Dedifferentiated amniotic fluid mesenchymal stem cell (primary cell): Measurements from ENCODE around the gene TTLL1.
"Not testable (repeated sequence)": the region's sequence is repeated elsewhere in the genome, so short reads cannot be mapped to it uniquely, and the experiment has no call there.

Experiments
- DNase-seq: peaks from one replicate; pipeline ENCODE4 v3.0.0-alpha.2; 2016; ENCODE audit errors: extremely low spot score

TTLL1 gene

DNA sequence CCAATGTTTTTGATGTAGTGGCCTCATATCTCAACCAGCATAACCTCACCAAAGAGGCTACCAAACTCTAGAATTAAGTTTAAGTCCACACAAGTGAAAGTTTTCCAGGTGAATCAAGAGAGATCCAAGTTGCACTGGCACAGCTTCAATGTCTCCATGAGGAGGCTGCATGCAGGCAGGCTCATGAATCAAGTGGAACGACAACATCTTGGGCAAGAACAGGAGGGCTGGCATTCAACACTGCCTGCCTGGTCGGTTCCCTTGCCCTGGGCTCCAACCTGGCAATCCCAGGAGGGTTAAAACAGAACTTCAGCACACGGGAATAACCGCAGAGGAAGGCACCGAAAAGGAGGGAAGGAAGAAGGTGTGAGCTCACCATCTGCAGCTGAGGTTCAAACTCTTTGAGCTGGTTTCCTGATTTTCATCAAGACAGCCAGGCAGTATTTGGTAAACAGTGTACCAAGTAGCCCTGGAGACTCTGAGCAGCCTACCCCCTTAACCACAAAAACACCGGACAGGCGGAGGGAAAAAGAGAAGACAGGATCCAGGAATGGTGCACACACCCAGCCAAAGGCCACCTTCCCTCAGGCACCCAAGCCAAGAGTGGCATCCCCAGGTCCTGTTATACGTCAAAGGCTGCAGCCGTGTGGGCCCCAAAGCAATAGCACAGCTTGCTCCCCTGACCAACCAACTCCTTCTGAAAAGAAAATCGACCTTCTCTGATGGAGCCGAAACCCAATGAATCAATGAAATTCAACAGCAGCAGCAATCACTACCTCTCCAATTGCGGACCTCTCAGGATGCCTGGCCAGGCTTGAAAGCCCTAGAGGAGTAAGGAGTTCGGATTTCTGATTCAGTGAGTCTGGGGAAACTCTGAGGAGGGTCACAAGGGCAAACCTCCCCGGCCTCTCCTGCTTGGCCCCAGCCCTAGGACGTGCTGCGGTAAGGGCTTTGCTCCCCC is 75.6 kb downstream of the TTLL1 start:
- DNase-seq = no peak

DNA sequence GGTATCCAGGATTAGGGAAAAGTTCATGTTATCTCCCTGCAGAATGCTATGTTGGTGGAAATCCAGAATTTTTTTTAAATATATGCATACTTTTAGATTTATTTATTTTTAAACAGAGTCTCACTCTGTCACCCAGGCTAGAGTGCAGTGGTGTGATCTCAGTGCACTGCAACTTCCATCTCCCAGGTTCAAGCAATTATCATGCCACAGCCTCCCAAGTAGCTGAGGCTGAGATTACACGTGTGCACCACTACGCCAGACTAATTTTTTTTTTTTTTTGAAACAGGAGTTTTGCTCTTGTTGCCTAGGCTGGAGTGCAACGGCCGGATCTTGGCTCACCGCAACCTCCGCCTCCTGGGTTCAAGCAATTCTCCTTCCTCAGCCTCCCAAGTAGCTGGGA is 76.8 kb downstream of the TTLL1 start:
- DNase-seq = no peak

DNA sequence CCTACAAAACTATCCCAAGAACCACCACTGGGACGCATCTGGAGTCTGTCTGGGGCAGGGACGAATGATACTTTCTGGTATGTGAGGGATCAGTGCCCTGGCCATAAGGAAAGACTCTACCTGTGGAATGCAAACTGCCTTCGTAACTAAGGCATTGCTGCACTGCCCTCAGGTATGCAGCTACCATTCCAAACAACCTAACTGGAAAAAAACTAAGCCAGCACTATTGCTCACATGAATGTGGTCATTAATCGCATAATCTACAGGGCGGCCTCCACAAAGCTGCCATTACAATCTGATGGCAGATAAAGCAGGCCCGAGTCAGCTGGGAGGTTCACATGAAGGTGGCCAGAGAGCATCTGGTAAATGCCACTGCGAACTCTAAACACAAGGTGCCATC is 78.1 kb downstream of the TTLL1 start:
- no peak for DNase-seq

DNA sequence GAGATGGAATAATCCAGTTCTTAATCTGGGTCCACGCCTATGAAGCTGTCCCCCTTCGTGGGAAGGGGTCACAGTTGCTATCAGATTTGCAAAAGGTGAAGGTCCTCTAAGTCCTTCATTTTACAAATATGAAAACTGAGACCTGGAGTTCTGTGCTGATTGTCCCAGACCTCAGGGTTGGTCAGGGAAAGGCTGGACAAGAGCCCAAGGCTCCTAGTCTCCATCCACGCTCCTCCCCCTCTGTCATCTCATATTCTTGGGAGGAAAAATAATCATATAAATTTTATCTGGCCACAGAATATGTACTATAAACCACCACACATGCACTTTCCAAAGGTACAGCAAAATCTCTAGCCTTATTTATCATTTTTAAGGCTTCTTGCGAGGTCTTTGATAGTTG is 79.7 kb downstream of the TTLL1 start:
- DNase-seq = no peak

DNA sequence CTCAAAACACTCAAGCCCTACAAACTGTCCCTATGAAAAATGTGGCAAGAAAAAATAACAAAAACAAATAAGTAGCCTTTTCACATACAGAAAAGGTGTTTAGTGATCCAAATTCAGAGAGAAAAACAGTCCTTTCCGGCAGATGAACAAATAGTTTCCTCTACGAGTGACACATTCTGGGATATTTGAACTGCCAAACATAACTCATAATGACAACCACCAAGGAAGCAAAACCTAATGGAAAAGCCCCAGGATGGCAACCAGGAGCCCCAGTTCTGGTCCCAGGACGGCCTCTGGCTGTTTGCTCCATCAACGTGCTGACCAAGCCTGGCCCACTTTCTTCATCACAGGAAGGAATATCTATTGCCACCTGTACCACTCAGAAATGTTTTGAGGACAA is 80.3 kb downstream of the TTLL1 start:
- DNase-seq = no peak

DNA sequence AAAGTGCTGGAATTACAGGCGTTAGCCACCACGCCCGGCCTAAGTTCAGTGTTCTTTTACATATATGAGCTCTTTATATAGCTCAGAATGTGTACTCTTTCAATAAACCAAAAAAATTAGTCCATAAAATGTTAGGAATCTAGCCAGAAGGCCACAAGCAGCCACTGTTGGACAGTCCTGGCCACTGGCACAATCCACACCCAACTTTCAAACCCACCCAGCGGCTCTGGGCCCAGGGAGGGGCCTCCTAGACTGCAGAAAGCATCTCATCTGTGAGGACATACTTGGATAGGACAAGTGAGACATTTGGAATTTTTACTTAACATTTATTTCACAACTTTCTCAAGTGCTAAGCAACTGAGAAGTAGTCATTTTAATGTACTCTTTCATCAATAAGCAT is 80.7 kb downstream of the TTLL1 start:
- DNase-seq = no peak

DNA sequence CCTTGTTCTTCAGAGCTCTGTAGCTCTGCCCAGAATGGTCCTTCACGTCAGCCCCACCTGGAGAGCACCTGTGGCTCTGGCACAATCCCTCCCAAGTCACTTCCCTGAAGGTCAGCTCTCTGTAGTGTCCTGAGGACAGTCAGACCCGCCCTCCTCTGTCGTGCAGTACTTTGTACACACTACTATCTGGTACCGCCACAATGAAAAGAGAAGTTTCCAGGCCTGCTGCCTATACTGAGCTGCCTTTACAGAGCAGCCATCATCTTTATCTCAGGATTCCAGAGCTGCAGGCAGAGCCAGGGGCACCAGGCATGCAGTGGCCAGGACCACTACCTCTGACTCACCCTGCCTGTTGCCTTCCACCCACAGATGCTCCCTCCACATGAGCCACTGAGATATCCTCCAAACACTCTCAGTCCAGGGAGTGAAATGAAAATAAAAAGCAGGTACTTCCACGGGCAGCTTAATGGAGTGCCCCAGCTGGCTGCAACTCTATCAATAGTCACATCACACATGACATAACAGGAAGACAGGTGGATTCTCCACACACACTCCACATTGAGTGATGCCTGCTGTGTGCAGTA is 81.6 kb downstream of the TTLL1 start:
- DNase-seq = no peak

DNA sequence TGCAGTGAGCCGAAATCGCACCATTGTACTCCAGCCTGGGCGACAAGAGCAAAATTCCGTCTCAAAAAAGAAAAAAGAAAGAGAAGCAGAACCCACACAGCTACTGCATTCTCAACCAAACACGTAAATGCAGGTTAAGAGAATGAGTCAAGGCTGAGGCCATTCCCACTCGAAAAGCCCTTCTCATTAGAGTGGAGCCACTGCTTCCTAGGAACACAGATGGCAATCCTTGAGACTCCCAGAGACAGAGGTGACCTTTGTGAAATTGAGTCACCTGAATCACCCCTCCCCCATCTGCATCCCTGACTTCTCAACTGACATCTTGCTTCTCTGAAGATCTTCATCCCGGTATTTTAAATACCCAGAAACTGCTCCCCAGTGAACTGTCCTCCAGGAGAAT is 82.4 kb downstream of the TTLL1 start:
- DNase-seq = no peak

DNA sequence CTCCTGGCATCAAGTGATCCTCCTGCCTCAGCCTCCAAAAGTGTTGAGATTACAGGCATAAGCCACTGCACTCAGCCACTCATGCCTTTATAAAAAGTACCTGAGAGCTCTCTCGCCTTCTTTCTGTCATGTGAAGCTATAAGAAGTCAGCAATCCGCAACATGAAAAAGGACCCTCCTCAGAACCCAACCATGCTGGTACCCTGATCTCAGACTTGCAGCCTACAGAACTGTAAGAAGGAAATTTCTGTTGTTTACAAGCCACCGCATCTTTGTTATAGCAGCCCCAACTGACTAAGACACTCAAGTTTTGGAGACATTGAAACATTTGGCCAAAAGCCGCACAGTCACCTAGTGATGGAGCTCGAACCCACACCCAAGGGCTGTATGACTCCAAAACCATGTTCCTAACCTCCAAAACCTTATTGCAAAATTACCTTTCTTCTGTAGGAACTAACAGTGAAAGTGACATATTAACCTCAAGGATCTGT is 83.1 kb downstream of the TTLL1 start:
- no peak for DNase-seq

DNA sequence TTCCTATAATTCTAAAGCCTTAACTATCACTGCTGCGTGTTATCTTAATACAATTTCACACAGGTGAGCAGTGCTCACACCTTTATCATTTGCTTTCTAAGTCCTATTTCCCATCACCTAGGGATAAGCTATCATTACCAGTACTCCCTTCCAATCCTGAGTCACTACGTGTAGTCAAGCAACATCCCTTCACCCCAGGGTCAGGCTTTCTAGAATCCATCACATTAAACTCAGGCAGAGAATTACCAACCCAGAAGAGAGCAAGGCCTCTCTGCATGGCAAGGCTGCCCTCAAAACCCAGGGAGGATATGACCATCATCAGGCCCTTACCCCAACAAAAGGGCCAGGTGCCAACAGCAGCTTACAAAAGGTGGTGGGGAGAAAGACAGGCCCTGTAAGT is 84.1 kb downstream of the TTLL1 start:
- DNase-seq = no peak

DNA sequence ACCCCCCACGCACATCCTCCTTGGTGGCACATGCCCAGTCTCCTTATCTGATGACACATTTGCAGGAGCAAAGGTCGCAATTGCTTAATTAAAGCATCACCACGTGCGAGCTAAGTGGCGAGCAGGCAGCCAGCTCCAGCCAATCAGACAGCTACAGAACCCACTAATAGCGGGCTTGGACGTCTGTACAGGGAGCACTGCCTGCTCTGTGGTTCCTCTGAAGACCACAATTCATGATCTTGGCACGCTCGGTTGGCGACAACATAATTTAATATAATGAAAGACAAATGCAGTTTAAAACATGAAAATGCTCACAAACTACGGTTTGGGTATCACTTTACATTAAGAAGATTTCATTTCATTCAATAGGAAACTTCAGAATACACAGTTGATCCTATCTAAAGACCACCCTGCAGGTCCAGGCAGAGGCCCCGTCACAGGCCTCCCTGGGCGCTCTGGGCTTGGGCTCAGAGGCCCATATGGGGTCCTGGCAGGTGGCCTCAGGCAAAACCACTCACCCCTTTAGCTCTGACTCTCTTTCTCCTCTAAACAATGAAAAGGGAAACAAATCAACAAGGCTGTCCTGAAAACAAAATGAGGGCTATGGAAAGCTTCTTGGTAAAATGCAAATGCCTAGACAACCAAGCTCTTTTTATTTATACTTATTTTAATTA is 84.7 kb downstream of the TTLL1 start:
- no peak for DNase-seq

DNA sequence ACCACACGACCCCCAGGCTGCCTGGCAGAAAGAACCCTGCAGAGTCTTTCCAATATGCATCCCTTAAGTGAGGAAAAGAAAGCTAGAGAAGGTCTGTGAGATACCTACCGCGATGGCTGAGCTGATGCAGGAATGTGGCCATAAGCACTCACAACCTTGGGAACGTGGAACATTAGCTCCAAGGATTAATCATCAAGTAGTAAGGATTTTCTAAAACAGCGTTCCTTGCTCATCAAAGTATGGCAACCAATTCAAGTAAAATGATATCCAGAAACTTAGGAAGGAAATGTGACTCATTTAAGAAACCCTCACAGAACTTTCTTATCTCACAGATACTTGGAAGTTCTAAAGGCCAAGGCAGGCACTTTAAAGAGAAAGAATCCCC is 87.0 kb downstream of the TTLL1 start:
- DNase-seq = peak; percentile 38

DNA sequence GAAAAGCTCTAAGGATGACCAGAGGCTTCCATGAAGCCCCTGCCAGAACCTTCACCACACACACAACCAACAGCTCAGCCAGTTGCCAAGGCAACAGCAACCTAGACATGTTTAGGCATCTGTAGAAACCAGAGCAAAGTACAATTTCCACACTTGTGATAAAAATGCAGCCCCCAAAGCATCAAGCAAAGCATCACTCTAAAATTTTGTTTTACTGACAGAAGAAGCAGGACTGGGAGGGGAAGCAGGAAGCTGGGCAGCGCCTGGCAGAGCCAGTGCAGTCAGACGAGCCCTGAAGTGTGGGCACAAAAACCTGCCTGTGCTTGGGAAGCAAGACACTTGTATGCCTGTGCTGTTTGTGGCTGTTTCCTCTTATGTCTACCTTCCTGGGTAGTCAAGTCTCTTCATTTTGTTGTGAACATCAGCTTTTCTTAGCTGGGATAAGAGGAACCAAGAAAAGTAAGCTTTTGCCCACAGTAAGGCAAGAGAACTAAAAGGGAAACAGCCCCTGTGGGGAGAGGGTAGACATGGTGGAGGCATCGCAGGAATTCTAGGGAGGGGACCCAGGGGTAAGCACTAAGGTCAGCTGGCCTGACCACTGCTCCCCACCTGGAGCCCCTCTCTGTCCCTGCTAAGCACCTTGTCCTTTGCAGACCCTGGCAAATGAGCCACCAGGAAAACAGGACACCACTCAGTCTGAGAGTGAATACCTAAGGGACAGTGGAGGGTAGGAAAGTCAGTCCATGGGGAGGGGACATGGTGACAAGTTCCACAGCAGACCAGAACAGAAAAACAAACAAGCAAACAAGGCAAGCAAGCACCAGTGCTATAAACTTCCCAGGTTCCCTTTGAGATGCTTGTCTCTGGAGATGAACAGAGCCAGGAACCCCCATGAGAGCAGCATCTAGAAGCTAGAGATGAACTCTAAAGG is 87.7 kb downstream of the TTLL1 start:
- DNase-seq = no peak

DNA sequence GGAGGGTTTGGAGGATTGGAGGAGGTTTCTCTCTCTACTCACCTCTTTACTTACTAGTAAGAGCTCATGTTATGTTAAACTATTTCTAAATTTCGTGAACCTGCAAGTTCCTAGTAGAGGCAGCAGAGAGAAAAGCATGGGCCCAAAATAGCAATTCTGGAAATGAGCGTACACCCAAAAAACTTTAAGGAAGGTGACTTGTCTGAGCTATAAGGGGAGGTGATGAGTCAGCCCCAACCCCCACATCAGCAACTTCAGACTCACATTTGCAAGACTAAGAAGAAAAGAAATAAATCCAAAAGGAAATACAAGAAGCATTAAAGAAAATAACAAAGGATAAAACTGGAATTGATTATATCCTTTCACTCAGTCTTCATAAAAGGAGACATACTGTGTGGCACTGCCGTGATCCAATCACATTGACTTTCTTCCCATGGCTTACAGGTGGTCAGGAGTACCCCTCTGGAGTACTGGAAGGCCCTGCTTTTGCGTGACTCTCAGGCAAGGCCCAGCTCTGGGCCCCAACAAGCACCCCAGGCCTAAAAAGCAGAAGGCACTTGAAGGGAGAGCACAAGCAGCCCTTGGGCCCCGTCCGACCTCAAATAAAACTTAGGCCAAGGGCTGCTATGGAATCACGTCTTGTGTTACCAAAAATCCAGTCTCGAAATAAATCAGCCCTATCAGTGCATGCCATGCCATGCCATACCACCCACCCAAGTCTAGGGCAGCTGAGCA is 88.6 kb downstream of the TTLL1 start:
- DNase-seq = no peak

DNA sequence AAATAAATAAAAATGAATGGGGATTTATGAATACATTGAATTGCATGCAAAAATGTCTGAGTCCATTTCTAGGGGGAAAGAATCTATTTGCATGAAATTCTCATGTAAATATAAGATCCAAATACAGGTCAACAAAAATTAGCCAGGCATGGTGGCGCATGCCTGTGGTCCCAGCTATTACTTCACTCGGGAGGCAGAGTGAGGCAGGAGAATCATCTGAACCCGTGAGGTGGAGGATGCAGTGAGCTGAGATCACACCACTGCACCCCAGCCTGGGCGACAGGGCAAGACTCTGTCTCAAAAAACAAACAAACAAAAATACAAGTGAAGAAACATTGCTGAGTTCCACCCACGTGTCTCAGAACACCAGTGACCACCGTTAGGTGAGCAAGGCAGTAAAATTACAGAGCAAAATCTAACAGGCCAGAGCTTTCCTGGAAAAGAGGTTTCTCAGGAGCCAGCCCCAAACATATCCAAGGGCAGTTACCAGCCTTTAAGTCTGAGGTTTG is 91.6 kb downstream of the TTLL1 start:
- DNase-seq = no peak

DNA sequence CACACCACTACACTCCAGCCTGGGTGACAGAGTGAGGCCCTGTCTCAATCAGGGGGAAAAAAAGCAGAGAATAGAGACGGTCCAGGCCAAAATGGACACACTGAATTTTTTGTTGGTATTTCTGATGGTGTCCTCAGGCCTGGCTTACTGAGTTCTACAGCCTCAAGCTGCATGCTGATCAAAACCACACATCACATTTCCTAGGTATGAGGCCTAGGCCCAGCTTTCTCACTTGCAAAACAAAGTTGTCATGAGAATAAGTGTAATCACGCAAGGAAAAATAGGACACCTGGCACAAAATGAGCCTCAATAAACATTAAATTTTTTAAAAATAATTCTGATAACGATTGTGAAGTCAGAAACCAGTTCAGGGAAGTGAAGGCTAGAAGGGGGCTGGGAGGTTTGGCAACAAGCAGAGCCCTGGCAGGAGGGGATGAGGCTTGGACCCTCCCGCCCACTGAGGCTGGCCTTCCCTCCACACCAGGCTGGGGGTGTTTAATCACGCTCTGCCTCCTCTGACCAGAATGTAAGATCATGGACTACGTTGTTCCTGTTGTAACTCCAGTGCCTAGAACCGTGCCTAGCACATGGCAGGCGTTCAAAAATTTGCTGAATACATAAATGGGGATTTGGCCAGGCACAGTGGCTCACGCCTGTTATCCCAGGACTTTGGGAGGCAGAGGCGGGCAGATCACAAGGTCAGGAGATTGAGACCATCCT is 92.4 kb downstream of the TTLL1 start:
- no peak for DNase-seq

DNA sequence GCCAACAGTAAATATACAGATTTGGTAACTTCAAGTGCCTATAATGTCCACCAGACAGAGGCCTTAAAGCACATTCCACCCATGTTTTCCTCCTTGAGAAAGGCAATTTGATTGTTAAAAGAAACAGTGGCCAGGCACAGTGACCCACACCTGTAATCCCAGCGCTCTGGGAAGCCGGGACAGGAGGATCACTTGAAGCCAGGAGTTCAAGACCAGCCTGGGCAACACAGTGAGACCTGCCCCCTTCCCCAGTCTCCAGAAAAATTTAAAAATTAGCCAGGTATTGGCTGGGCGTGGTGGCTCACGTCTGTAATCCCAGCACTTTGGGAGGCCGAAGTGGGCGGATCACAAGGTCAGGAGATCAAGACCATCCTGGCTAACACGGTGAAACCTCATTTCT is 93.5 kb downstream of the TTLL1 start:
- DNase-seq = not testable (repeated sequence)

DNA sequence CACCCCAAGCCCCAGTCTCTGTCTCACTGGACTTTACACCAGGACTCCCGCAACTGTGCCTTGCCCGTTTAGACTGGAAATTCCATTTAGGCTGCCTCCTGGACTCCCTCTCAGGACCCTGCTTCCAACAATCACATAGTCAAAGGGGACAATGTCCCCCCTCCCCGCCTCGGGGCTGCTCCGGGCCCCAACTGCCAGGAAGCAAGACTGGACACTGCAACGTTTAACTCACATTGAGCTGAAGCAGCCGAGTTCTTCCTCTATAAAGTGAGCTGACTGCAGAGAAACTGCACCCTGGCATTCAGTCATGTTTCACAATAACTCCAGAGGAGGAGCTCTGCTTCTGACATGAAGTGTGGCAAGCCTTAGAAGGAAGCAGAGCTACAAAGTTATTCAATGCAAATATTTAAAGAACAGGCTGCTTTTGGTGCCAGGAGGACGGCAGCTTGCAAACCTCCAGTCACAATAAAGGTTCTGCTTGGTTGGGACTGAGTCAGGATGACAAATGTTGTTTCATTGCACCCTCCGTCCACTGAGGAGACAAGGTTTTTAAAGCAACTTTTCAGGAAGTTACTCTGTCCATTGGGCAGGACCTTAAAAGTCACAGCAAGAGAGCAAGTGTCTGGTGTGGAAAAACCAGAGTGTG is 94.2 kb downstream of the TTLL1 start:
- DNase-seq = peak; percentile 91

DNA sequence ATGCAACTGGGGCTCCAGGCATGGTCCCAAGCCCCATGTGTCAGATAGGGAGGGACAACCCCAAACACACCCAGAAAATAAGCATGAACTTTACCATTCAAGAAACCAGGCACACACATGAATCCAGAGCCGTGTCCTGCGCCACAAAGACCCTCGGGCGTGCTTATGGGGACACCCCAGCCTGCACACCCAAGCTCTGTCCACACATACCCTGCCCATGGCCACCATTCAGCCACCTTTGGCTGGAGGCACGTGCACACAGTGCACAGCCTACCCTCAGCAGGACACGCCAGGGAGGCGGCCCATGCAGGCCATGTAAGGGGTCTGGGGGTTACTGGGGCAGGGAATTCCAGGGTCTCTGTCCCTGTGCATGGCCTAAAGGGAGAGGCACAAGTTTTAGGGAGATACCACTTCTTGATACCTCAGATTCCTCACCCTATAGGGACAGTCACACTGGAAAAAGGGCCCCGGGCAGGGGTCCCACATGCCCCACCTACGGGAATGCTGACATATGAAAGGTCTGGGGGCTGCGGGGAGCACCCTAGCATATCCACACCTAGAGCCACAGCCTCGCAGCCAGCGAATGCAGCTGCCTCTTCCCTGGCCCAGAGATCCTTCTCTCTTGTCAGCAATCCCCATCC is 94.8 kb downstream of the TTLL1 start:
- DNase-seq = no peak
